COLO829 (cell line): ENCODE measurements around the gene GCG.

ENCODE experiments used
- DNase-seq: peaks from one replicate; pipeline ENCODE4 v3.0.0; 2012; ENCODE audit warnings: low spot score

The GCG gene

DNA sequence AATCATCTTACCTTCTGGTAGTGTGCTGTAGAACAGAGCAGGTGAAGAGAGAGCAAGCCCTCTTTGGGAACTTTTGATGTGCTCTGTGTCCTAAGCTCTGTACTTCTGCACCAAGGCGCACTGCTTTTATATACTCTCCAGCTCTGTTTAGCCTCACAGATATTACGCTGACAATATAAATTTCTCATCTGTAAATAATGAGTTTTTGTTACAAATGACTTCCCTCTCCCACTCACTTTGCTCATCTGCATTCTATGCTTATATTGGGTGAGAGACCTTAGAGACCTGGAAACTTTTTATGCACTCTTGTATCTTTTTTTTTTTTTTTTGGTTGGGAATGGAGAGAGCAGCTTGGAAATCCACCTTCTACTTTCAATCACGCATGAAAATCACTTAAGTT lies at the start of gene GCG:
GCG (minus strand) TSS at position 101 of the 400 bp plus-strand sequence. CDS start 3,069 bp downstream, outside the sequence.
- DNase-seq, result no peak

DNA sequence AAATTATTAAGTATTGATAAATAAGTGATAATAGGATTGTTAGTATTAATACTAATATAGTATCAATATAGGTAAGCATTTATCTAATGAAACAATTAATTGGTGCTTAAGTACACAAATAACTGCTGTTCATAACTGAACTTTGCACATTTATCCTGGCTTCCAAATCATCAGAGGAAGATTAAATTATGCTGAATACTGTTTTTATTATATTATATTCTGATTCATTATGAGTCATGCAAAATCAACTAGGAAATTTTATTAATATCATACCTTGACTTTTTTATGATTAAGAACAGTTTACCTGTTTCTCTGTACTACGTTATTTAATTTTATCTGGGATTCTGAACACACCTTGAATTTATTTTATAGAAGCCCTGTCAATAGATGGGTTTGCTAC lies 48.6 kb upstream of the GCG start:
- DNase-seq, result no peak

DNA sequence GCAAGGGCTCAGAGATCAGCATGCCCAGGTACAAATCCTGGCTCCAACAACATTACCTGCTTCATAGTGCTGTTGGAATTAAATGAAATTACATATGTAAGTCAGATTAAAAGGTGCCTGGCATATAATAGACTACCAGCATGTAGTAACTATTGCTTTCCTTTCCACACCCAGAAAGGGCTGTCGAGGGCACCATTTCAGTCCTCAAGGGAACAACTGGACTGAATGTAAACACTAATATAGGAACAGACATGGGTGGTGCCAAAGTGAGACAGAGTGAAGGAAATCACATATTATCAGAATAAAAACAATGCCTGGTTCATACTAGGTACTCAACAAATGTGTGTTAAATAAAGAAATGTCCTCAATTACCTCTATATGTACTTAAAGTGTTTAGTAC lies 47.9 kb upstream of the GCG start:
- no peak for DNase-seq

DNA sequence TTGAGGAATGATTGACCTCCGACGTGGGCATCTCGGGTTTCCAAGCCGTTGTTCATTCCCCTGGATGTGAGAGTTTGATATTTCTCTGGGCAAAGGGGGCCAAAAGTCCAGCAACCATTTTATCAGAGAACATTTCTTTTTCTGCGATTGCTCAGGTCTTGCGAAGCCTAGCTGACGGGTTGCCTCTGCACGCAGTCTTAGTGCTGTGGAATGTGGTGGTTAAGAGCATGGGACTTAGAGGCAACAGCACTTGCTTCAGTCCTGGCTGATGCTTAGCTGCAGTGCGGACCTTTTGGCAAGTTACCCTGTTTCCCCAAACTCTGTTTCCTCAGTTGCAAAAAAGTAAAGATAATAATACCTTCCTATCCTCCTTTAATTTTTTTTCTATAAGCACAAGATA lies 46.2 kb upstream of the GCG start:
- DNase-seq, result no peak

DNA sequence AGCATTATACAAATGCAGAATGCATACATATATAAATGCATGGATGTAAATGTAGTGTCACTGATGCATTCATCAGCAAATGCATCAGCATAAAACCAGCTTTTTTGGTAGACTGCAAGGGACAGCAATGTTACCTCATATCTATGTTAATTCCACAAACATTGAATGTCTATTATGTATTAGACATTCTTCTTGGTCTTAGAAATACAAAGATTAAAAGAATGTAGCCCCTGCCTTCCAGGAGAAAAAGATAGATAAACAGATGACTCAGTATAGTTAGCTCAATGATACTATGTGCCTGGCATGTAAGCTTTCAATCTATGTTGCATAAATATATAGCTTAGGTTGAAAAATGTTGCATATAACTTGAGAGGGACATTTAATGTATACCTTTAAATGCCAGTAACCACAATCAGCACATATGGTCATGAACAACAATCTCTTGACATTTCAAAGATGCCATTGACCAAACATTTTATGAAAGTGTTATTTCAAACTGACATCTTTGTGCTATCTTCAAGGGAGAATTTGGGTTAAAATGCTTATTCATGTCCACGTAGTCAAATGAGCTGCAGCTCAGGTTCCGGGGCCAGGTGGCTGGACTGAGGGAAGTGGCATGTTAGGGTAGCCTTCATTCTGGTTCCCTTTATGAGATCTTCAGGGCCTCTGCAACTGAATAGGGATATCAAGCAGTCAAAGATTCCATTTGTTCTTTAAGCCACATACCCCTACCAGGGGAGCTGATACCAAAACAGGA lies 45.2 kb upstream of the GCG start:
- no peak for DNase-seq

DNA sequence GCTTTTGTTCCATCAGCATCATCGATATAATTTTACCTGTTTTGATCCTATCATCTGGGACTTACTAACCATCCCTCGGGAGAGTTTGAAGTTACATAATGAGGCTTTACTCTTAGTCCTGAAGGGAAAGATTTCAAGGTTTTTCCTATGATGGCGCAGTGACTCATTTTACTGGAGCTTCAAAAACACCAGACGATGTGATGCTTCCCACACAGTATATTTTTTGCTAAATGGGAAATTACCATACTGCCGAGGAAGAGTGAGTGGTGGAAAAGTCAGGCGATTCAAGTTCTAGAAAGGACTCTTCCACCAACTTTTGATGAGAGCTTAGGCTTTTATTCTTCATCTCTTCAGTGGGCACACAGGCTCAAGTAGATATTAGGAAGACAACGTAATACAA lies 44.6 kb upstream of the GCG start:
- peak; percentile 33 for DNase-seq

DNA sequence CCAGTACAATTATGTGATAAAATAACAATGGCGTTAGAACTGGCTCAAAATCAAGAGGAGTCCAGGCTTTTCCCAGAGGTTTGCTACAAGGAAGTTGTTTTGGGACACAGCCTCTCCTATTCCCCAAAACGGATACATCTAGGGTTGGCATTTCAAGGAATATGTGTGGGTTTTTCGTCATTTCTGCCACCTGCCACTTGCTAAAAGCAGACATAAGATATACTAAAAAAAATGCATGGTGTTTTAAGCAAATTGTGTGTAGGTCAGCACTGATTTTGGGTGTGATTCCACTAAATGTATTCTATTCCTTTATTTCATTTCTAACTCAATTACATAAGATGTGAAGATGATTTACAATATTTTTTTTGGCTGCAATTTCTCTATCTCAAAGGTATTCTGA lies 36.4 kb upstream of the GCG start:
- no peak for DNase-seq

DNA sequence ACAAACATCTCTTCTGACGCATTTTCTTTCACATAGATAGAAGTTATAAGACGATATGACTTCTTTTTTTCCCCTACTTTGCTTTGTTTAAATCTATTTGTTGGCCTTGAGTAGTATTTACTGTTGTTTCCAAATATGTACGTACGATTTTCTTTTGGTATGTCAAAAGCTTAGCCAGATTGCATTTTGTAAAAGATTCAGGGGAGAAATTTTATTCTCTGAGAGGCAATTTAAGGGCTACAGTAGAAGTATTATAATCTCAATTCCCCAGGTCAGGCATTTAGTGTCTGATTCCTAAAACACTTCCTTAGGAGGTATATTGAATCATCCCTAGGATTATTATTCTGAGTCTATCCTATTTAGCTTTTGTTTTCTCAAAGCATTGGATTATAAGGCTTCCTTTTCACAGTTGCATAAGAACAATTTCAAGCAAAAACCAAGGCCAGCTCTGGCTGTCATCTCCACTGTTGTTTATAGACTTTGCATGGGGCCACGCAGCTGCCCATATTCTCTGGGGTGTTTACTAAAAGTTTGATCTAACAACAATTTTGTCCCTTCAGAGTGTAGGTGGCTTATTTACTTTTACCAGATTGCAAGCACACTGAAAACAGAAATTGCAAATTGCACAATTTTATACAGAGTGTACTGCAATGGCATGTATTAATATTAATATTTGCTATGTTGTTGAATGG lies 33.6 kb upstream of the GCG start:
- DNase-seq, result no peak

DNA sequence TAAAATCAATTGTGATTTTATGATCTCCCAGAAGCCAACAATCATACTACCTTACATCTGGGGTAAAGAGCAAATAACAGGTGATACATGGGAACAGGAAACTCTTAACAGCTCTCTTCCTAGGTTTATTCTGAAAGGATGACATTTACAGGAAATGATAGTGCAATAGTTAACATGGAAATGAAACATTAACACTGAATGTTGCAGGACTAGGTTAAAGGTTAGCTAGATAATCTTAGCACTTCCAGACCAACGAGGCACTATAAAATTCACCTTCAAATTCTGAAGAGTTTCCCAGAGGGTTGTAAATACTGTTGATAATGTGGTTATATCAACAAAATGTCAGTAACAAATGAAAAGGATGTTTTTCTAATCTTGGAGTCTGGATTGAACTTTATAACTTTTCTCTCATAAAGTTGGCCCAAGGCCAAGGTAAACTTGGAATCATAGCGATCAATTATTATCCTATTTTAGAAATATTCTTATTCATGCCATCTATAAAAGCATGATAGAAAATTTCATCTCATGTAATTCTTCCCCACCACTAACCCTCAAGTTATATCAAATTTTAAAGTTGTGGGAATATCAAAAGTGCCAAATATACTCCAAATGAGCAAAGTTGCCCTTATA lies 32.9 kb upstream of the GCG start:
- DNase-seq, result no peak

DNA sequence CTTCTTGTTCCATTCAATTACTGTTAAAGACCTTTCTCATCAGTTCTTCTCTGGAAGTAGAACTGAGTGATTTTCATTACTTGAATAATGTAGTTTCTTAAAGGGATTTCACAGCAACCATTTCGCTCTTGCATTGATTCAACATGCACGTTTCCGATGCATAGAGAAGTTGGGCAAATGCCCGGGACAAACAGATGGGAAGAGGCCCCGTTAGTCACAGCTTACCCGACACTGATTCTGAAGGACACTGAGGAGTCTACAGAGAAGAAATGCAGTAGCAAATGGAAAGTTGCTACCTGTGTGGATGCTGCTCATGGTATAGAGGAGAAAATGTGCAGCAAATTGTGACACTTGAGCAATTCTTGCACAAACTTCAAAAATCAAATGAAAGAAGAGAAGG lies 32.3 kb upstream of the GCG start:
- DNase-seq, result no peak

DNA sequence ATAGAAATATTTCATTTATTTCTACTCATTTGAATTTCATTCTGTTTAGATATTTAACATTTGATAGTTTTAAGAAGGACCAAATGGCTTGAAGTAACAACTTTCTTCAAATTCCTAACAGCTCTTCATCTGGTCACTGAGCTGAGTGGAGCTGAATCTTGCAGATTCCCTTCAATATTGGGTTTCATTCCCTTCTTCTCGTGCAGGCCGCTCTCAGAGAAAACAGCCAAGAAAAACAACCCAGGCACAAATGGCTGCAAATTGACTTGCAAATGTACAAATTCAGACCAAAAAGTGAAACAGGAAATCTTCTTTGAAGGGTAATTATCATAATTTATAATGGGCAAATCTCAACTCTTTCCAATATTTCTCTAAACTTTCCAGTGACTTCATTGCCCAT lies 30.3 kb upstream of the GCG start:
- no peak for DNase-seq

DNA sequence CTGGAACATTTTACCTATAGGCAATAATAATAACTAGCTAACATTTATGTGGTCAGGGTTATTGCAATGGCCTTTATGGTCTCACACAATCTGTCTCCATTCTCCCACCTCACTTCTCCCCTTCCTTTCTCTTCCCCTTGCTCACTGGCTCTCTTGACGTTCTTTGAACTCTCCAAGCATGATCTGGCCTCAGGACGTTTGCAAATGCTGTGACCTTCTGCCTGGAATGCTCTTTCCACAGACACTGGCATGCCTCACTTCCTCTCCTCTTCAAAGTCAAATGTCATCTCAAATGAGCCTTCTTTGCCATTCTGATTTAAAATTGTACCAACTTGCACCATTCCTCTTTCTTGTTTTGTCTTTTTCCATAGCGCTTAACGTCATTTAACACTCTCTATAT lies 25.3 kb upstream of the GCG start:
- DNase-seq, result no peak

DNA sequence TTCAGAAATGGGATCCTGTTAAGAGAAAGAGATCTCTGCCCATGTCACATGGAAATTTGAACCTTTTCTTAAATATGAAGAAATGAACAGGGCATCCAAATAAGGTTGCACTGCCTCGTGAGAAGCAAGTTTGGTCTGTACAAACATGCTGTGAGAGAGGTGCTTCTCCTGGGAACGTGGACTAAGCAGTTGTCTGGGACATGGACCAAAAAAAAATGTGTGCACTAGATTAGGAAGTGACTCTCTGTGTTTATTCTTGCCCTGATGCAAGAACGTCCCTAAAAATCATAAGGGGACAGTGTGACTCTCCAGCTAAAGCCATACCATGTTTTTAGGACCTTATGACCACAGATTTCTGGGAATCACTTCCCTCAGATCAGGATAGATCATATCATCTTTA lies 23.7 kb upstream of the GCG start:
- DNase-seq, result no peak

DNA sequence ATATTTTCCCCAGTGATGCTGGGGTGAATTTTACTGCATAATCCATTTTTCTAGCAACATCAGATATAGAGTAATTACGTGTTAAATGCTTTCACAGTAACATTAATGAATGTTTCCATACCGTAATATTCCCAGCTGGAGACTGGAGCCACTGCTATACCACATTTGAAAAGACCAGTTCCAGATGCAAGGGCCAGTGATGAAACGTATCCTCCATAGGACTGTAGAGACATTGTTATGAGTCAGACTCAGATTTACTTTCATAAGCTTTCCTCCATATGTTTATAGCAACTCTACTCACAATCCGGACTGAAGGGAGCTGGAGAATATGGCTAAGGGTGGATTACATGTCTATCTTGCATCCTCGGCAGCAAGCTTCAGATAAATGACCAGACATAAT lies 22.7 kb upstream of the GCG start:
- no peak for DNase-seq

DNA sequence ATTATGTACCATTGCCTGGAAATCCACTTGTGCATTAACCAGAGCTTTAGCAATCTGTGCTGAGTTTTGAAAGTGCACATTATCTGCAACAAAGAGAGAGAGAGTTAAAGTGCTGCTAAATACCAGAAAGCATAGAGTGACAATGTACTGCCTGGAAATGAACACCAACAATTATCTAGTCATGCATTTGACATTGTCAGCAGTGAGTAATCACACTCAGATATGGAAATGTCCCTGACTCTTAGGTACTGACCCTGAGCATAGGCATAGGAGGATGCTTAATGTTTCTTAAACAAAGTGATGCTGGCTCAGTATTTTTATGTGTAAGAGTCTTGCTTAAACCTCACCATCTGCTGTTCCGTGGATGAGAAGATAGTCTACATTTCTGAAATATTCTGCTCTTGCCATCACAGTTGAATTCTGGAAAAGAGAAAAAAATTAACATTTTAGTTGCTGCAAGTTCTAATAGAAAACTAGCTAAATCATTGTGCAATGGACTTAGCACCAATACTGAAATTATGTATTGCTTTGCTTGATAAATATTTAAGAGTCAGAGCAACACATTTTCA lies 20.8 kb upstream of the GCG start:
- no peak for DNase-seq

DNA sequence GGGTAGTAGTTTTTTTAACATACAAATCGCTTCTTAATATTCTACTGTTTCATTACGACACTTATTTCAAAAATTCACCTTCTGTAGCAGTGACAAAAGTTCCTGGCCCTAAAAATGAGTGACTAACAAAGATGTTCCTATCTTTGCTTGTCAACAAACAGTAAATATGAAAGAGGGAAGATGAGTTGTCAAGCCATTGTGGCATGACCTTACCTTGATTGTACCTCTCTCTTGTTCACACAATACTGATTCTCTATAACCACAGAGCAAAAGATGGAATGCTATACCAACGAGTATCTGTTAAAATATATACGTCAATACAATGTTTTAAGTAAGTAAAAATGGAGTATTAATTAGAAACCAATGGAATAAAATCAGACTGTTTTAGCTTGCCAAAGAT lies 14.7 kb upstream of the GCG start:
- DNase-seq, result no peak

DNA sequence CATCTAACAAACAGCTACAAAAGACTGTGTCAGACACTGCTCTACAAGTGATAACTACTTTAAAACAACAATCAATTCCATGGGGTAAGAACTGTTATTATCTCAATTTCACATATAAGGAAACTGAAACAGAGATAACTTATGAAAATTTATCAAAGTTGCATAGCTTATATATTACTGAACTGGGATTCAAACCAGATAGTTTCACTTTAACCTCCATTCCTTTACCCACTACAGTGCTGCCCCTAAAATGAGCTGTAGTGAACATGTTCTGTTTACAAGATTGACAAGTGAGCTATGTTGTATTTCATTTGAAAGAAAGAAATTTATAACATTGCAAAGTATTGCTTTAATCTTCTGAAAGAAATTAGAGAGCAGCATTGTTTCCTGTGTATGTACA lies 14.1 kb upstream of the GCG start:
- DNase-seq, result no peak

DNA sequence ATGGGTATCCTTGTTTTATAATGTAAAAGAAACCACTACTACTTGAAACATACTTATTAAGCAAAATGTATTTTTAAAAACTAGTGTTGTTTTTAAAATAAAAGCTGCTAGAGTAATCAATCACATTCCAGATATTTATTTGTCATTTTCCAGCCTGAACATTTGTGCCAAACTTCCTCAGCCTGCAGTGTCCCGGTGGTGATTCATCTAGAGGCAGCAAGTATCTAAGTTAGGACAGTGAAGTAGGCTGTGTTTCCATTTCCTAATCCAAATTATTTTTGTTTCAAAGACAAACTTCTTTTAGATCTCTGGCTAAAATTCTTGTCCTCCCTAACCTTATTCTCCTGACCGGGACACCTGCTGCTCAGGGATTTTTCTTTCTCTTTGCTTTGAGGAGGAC lies 12.8 kb upstream of the GCG start:
- DNase-seq, result no peak

DNA sequence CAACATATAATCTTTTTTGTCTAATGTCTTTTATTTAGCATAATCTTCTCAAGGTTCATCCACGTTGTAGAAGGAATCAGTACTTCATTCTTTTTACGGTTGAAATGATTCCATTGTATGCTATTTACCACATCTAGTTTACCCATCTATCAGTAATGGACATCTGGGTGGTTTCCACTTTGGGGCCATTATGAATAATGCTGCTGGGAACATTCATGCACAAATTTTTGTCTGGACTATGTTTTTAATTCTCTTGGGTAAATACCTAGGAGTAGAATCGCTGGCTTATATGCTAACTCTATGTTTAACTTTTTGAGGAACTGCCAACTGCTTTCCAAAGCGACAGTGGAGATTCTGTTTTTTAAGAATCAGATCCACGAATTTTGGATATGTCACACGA lies 7.4 kb upstream of the GCG start:
- no peak for DNase-seq

DNA sequence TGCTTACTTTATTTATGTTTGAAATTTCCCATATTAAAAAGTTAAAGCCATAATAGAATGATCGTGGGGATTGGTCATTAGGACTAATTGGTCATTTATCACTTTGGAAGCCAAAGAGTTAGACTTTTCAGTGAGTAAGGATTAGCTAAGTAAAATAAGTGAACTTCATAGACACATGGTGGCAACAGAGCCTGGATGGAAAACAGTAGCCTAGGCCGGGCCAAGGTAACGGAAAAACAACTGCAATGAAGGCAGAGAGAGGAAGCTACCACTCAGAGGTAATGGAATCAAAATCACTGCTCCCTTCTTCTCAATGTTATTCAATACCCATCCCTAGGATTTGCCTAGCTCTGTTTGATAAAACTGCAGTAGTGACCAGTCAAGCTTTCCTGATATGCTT lies 4.1 kb upstream of the GCG start:
- no peak for DNase-seq

DNA sequence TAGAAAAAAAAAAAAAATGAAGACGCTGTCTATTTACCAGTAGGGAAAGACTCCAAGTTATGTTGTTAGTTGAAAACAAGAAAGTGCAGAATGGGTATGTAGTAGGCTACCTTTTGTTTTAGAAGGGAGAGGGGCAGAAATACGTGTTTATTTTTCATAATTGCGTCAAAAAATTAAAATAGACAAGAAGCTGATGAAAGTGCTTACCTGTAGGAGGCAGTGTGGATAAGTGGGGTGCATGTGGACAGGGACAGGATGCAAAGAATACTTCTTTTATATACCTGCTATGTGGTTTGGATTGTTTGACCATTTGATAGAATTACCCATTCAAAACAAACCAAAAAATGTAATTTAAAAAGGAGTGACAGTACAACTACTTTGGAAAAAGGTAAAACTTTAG lies 3.0 kb upstream of the GCG start:
- no peak for DNase-seq

DNA sequence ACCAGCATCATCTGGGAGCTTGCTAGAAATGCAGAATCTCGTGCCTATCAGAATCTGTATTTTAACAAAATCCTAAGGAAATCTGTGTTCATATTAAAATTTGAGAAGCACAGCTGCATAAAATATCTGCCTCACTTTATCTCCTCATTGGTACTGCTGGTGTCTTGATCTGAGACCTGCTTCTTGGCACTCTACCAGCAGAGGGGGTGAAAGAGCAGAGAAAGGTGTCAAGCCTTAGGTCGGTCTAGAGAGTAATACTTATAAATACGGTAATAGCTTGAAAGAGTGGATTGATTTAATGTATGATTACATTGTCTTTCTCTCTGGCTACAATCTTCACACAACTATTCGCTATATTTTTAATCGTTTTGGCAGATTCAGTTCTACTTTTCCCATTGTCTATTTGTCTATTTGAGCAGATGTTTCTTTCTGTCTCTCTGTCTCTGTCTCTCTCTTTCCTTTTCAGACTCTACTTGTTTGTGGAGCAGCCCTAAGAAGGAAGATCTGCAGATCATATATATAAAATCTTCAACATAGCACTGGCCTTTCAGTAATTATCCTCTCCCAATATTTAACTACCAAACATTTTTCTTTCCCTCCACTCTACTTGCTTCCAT lies 1.7 kb upstream of the GCG start:
- peak; percentile 50 for DNase-seq

DNA sequence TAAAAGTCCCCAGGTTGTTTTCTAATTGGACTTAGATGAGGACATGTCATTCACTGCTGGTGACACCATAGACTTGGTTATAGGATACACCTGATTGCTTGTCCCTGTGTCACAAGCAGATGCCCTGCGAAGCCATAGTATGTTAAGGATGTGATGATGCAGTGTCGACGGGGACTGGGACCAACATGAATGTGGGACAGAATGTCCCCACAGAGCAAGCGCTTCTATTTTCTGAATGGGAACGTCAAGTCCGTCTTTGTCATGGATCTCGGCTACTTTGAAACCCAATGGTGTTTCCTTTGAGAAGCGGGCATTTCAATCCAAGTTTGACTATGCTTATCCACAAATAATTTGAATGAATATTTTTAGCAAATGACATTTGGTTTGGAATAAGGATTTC lies 2.1 kb downstream of the GCG start:
- no peak for DNase-seq
